ENCODE measurements around the gene LHFPL6.

LHFPL6 gene

GRCh38 chr13:39397226-39397895 lies 205.6 kb downstream of the LHFPL6 start:
- Mint-ChIP-seq H3K36me3 (no peaks in the 10 kb centered on the region), H3K9me3 (no peaks in the 10 kb centered on the region), H3K27me3 (peaks cover 1% of the 10 kb centered on the region), H3K4me3 (no peak overlapping the region), H3K4me1 (no peaks in the 10 kb centered on the region), H3K27ac (no peak overlapping the region)

GRCh38 chr13:39394796-39395678 lies 208.0 kb downstream of the LHFPL6 start:
- no peaks in the 10 kb centered on the region for H3K36me3 Mint-ChIP-seq
- H3K4me3 Mint-ChIP-seq, result no peak overlapping the region
- H3K9me3 Mint-ChIP-seq, result no peaks in the 10 kb centered on the region
- no peak overlapping the region for H3K27ac Mint-ChIP-seq
- no peaks in the 10 kb centered on the region for H3K4me1 Mint-ChIP-seq
- H3K27me3 Mint-ChIP-seq, result peaks cover 1% of the 10 kb centered on the region

GRCh38 chr13:39391761-39392160 lies 211.2 kb downstream of the LHFPL6 start:
- Mint-ChIP-seq H3K36me3 (no peaks in the 10 kb centered on the region), H3K9me3 (no peaks in the 10 kb centered on the region), H3K27ac (no peak overlapping the region), H3K27me3 (peaks cover 3% of the 10 kb centered on the region), H3K4me3 (no peak overlapping the region), H3K4me1 (no peaks in the 10 kb centered on the region)

- Mint-ChIP-seq H3K4me1 (no peaks in the 10 kb centered on the region), H3K36me3 (no peaks in the 10 kb centered on the region), H3K27me3 (peaks cover 3% of the 10 kb centered on the region), H3K4me3 (no peak overlapping the region), H3K9me3 (no peaks in the 10 kb centered on the region), H3K27ac (no peak overlapping the region)
Observed at GRCh38 chr13:39389013-39389412, 214.0 kb downstream of the LHFPL6 start.

GRCh38 chr13:39385621-39386231 lies 217.3 kb downstream of the LHFPL6 start:
- Mint-ChIP-seq H3K27ac (no peak overlapping the region), H3K4me3 (no peak overlapping the region), H3K27me3 (peaks cover 3% of the 10 kb centered on the region), H3K9me3 (no peaks in the 10 kb centered on the region), H3K4me1 (no peaks in the 10 kb centered on the region), H3K36me3 (no peaks in the 10 kb centered on the region)

GRCh38 chr13:39385154-39385553 lies 217.8 kb downstream of the LHFPL6 start:
- Mint-ChIP-seq H3K9me3 (no peaks in the 10 kb centered on the region), H3K27me3 (peaks cover 3% of the 10 kb centered on the region), H3K36me3 (no peaks in the 10 kb centered on the region), H3K4me3 (no peak overlapping the region), H3K27ac (no peak overlapping the region), H3K4me1 (no peaks in the 10 kb centered on the region)

GRCh38 chr13:39381456-39381855 lies 221.5 kb downstream of the LHFPL6 start:
- Mint-ChIP-seq H3K27ac (no peak overlapping the region), H3K36me3 (no peaks in the 10 kb centered on the region), H3K27me3 (peaks cover 6% of the 10 kb centered on the region), H3K4me1 (no peaks in the 10 kb centered on the region), H3K4me3 (no peak overlapping the region), H3K9me3 (no peaks in the 10 kb centered on the region)

GRCh38 chr13:39379667-39380655 lies 223.0 kb downstream of the LHFPL6 start:
- H3K4me3 Mint-ChIP-seq, result no peak overlapping the region
- no peak overlapping the region for H3K27ac Mint-ChIP-seq
- no peaks in the 10 kb centered on the region for H3K9me3 Mint-ChIP-seq
- H3K36me3 Mint-ChIP-seq, result no peaks in the 10 kb centered on the region
- H3K27me3 Mint-ChIP-seq, result peaks cover 6% of the 10 kb centered on the region
- no peaks in the 10 kb centered on the region for H3K4me1 Mint-ChIP-seq

GRCh38 chr13:39379118-39379517 lies 223.9 kb downstream of the LHFPL6 start:
- Mint-ChIP-seq H3K4me3 (no peak overlapping the region), H3K27me3 (peaks cover 9% of the 10 kb centered on the region), H3K4me1 (no peaks in the 10 kb centered on the region), H3K9me3 (no peaks in the 10 kb centered on the region), H3K27ac (no peak overlapping the region), H3K36me3 (no peaks in the 10 kb centered on the region)

- no peaks in the 10 kb centered on the region for H3K36me3 Mint-ChIP-seq
- no peaks in the 10 kb centered on the region for H3K4me1 Mint-ChIP-seq
- no peak overlapping the region for H3K4me3 Mint-ChIP-seq
- H3K27ac Mint-ChIP-seq, result no peak overlapping the region
- H3K27me3 Mint-ChIP-seq, result peaks cover 9% of the 10 kb centered on the region
- no peaks in the 10 kb centered on the region for H3K9me3 Mint-ChIP-seq
Observed at GRCh38 chr13:39378306-39378705, 224.7 kb downstream of the LHFPL6 start.

- no peaks in the 10 kb centered on the region for H3K4me1 Mint-ChIP-seq
- no peaks in the 10 kb centered on the region for H3K9me3 Mint-ChIP-seq
- peaks cover 11% of the 10 kb centered on the region for H3K27me3 Mint-ChIP-seq
- no peaks in the 10 kb centered on the region for H3K36me3 Mint-ChIP-seq
- H3K27ac Mint-ChIP-seq, result no peak overlapping the region
- no peak overlapping the region for H3K4me3 Mint-ChIP-seq
Observed at GRCh38 chr13:39377699-39378098, 225.3 kb downstream of the LHFPL6 start.

GRCh38 chr13:39376076-39376475 lies 226.9 kb downstream of the LHFPL6 start:
- H3K9me3 Mint-ChIP-seq, result no peaks in the 10 kb centered on the region
- H3K27ac Mint-ChIP-seq, result no peak overlapping the region
- peaks cover 11% of the 10 kb centered on the region for H3K27me3 Mint-ChIP-seq
- no peaks in the 10 kb centered on the region for H3K36me3 Mint-ChIP-seq
- H3K4me3 Mint-ChIP-seq, result no peak overlapping the region
- H3K4me1 Mint-ChIP-seq, result no peaks in the 10 kb centered on the region

GRCh38 chr13:39375601-39376000 lies 227.4 kb downstream of the LHFPL6 start:
- Mint-ChIP-seq H3K4me3 (no peak overlapping the region), H3K27ac (no peak overlapping the region), H3K9me3 (no peaks in the 10 kb centered on the region), H3K4me1 (no peaks in the 10 kb centered on the region), H3K27me3 (peaks cover 11% of the 10 kb centered on the region), H3K36me3 (no peaks in the 10 kb centered on the region)

GRCh38 chr13:39374741-39375189 lies 228.2 kb downstream of the LHFPL6 start:
- H3K9me3 Mint-ChIP-seq, result no peaks in the 10 kb centered on the region
- peaks cover 11% of the 10 kb centered on the region for H3K27me3 Mint-ChIP-seq
- no peak overlapping the region for H3K27ac Mint-ChIP-seq
- no peaks in the 10 kb centered on the region for H3K36me3 Mint-ChIP-seq
- no peaks in the 10 kb centered on the region for H3K4me1 Mint-ChIP-seq
- no peak overlapping the region for H3K4me3 Mint-ChIP-seq

- Mint-ChIP-seq H3K9me3 (no peaks in the 10 kb centered on the region), H3K4me3 (no peak overlapping the region)
Observed at GRCh38 chr13:39373145-39373544, 229.8 kb downstream of the LHFPL6 start.

More at GRCh38 chr13:39373145-39373544, 229.8 kb downstream of the LHFPL6 start:
- no peaks in the 10 kb centered on the region for H3K4me1 Mint-ChIP-seq
- H3K36me3 Mint-ChIP-seq, result no peaks in the 10 kb centered on the region
- H3K27ac Mint-ChIP-seq, result no peak overlapping the region
- peaks cover 11% of the 10 kb centered on the region for H3K27me3 Mint-ChIP-seq
